ENCODE measurements around the gene UNC5A.

The UNC5A gene

GRCh38 chr5:176822041-176822792 is 11.9 kb downstream of the UNC5A start:
- no peak overlapping the region for H3K27ac ChIP-seq
- no peak overlapping the region for H3K4me3 ChIP-seq
- no peak for DNase-seq (ENCODE audit: low spot score)
- TF ChIP-seq CTCF (IDR thresholded peaks at IDR 0.05): no peak

- no peak for TF ChIP-seq CTCF (IDR thresholded peaks at IDR 0.05)
- H3K27ac ChIP-seq: no peak overlapping the region
- no peak overlapping the region for H3K4me3 ChIP-seq
- DNase-seq (ENCODE audit: low spot score): no peak
Measured at GRCh38 chr5:176822793-176823481, 12.6 kb downstream of the UNC5A start.

- no peak for DNase-seq (ENCODE audit: low spot score)
- Histone ChIP-seq H3K4me3 (no peak overlapping the region), H3K27ac (no peak overlapping the region)
- TF ChIP-seq CTCF (IDR thresholded peaks at IDR 0.05): no peak
Measured at GRCh38 chr5:176823869-176824412, 13.6 kb downstream of the UNC5A start.

GRCh38 chr5:176824604-176825003 is 14.2 kb downstream of the UNC5A start:
- H3K4me3 ChIP-seq: no peak overlapping the region
- no peak overlapping the region for H3K27ac ChIP-seq
- no peak for TF ChIP-seq CTCF (IDR thresholded peaks at IDR 0.05)
- no peak for DNase-seq (ENCODE audit: low spot score)

- no peak for TF ChIP-seq CTCF (IDR thresholded peaks at IDR 0.05)
- Histone ChIP-seq H3K4me3 (no peak overlapping the region), H3K27ac (no peak overlapping the region)
- DNase-seq (ENCODE audit: low spot score): no peak
Measured at GRCh38 chr5:176825234-176825633, 14.9 kb downstream of the UNC5A start.

GRCh38 chr5:176825957-176826356 is 15.6 kb downstream of the UNC5A start:
- Histone ChIP-seq H3K27ac (no peak overlapping the region), H3K4me3 (no peak overlapping the region)
- DNase-seq (ENCODE audit: low spot score): no peak
- TF ChIP-seq CTCF (IDR thresholded peaks at IDR 0.05): no peak
